Endothelial cell of umbilical vein (primary cell): ENCODE results near the gene ACOT7. TPM values are rescaled to one million over a fixed set of nuclear protein-coding genes. Genes with fewer than 3 reads are reported as not detected.
"Not testable (repeated sequence)": the region's sequence is repeated elsewhere in the genome, so short reads cannot be mapped to it uniquely, and the experiment has no call there.

Source experiments
- BruUV-seq: library from RNA; stranded (reverse); fragments of 400-500 nt; replicated peaks from 2 replicates; lab custom pipeline; 2021; lab: Mats Ljungman, UMichigan
- CTCF ChIA-PET: fragments of 300-600, 350-600 bp; sonication (Branson Sonifier 250); formaldehyde crosslinking; loops from one replicate; lab custom pipeline; 2021; ENCODE audit warnings: antibody characterized with exemption, inconsistent platforms; lab: Charles Lee
- POLR2A ChIA-PET: fragments of 300-600, 350-600 bp; sonication (Branson Sonifier 250); formaldehyde crosslinking; loops from one replicate; lab custom pipeline; 2021; ENCODE audit warnings: antibody characterized with exemption, inconsistent platforms; lab: Charles Lee
- DNase-seq: peaks from one replicate; pipeline ENCODE4 v3.0.0-alpha.2; 2011; ENCODE audit warnings: low read depth, low spot score
- FAIRE-seq: peaks from 2 replicates; lab custom pipeline; 2011; peaks lifted over from hg19 to GRCh38; lab: Jason Lieb, UNC
- H2AFZ ChIP-seq: 2 replicates; pipeline ENCODE4 v1.6.0; 2012; ENCODE audit warnings: low read depth, low read length, control low read depth, inconsistent platforms
- H3K27ac ChIP-seq: 2 replicates; pipeline ENCODE4 v1.5.1; 2011; ENCODE audit warnings: low read depth, mild to moderate bottlenecking, control low read depth, low read length, moderate library complexity; ENCODE audit not compliant: insufficient read depth
- H3K27me3 ChIP-seq, 2 experiments: 2 replicates each; pipeline versions ENCODE4 v1.6.0 to v1.6.1; 2011; ENCODE audit warnings: low read length in 2 of 2, mixed read lengths in 1 of 2; ENCODE audit not compliant: control insufficient read depth in 2 of 2, insufficient read depth in 2 of 2
- H3K36me3 ChIP-seq, 2 experiments: 2 replicates in 1 of 2; 3 replicates in 1 of 2; pipeline ENCODE4 v1.5.1; 2011; ENCODE audit warnings: low read length in 2 of 2, mild to moderate bottlenecking in 1 of 2, moderate library complexity in 1 of 2; ENCODE audit not compliant: control insufficient read depth in 2 of 2, insufficient read depth in 2 of 2; ENCODE audit errors: extremely low read depth in 1 of 2
- H3K4me1 ChIP-seq: 3 replicates; pipeline ENCODE4 v1.5.1; 2011; ENCODE audit warnings: mild to moderate bottlenecking, low read length; ENCODE audit not compliant: control insufficient read depth, insufficient read depth; ENCODE audit errors: extremely low read depth
- H3K4me2 ChIP-seq: 2 replicates; pipeline ENCODE4 v1.6.1; 2011; ENCODE audit warnings: low read length, control low read depth, mixed read lengths; ENCODE audit not compliant: insufficient read depth
- H3K4me3 ChIP-seq, 3 experiments: fragments of 200-600 bp in 1 of 3; sonication (generic), shearing (Covaris generic) in 1 of 3; replicated peaks in 1 of 3; 2 replicates each; pipeline ENCODE4 v1.5.1; 2011 to 2016; ENCODE audit warnings: control low read depth in 3 of 3, low read length in 3 of 3, mild to moderate bottlenecking in 2 of 3, inconsistent platforms in 1 of 3, low read depth in 1 of 3, moderate library complexity in 1 of 3; ENCODE audit not compliant: insufficient read depth in 1 of 3
- H3K79me2 ChIP-seq: 2 replicates; pipeline ENCODE4 v1.6.0; 2012; ENCODE audit warnings: low read length, inconsistent platforms; ENCODE audit not compliant: control insufficient read depth, insufficient read depth
- H3K9ac ChIP-seq: replicated peaks from 2 replicates; pipeline ENCODE3; 2011; ENCODE audit warnings: low read length, control low read depth; ENCODE audit not compliant: insufficient read depth; ENCODE audit errors: extremely low read depth
- H3K9me1 ChIP-seq: replicated peaks from 3 replicates; pipeline ENCODE4 v1.6.0; 2011; ENCODE audit warnings: mild to moderate bottlenecking, low read length; ENCODE audit not compliant: control insufficient read depth, insufficient read depth; ENCODE audit errors: extremely low read depth
- H3K9me3 ChIP-seq: replicated peaks from 2 replicates; pipeline ENCODE4 v1.5.1; 2012; ENCODE audit warnings: low read length, inconsistent platforms; ENCODE audit not compliant: control insufficient read depth, insufficient read depth
- H4K20me1 ChIP-seq: replicated peaks from 2 replicates; pipeline ENCODE3; 2011; ENCODE audit warnings: mild to moderate bottlenecking, low read length; ENCODE audit not compliant: control insufficient read depth, insufficient read depth; ENCODE audit errors: extremely low read depth
- CTCF ChIP-seq, 2 donors: IDR thresholded peaks; 1 replicate in 1 of 2; 2 replicates in 1 of 2; pipeline ENCODE4 v1.5.1; 2011; ENCODE audit warnings: low read length in 2 of 2, mild to moderate bottlenecking in 2 of 2, moderate library complexity in 2 of 2, control low read depth in 1 of 2, inconsistent platforms in 1 of 2, low read depth in 1 of 2; ENCODE audit not compliant: insufficient read depth in 1 of 2; ENCODE audit errors: extremely low read depth in 1 of 2
- EZH2 ChIP-seq: IDR thresholded peaks from 2 replicates; pipeline ENCODE4 v1.6.1; 2012; ENCODE audit warnings: borderline replicate concordance, low read depth, mild to moderate bottlenecking, moderate library complexity, low read length, inconsistent platforms; ENCODE audit not compliant: severe bottlenecking
- FOS ChIP-seq: IDR thresholded peaks from 2 replicates; pipeline ENCODE4 v1.6.1; 2011; ENCODE audit warnings: mild to moderate bottlenecking, low read length, moderate library complexity, borderline replicate concordance; ENCODE audit not compliant: insufficient read depth
- GATA2 ChIP-seq: IDR thresholded peaks from 2 replicates; pipeline ENCODE4 v1.7.0; 2011; ENCODE audit warnings: low read depth, mild to moderate bottlenecking, moderate library complexity, mixed read lengths, low read length; ENCODE audit not compliant: insufficient read length, insufficient read depth
- JUN ChIP-seq: IDR thresholded peaks from 2 replicates; pipeline ENCODE4 v1.6.1; 2011; ENCODE audit warnings: borderline replicate concordance, low read depth; ENCODE audit not compliant: insufficient read length, insufficient read depth
- MAX ChIP-seq: IDR thresholded peaks from 2 replicates; pipeline ENCODE4 v1.6.1; 2011; ENCODE audit not compliant: insufficient read depth, insufficient read length
- MYC ChIP-seq: IDR thresholded peaks from one replicate; pipeline ENCODE4 v1.6.1; 2011; ENCODE audit warnings: mild to moderate bottlenecking, low read depth, low read length
- POLR2A ChIP-seq: IDR thresholded peaks from 2 replicates; pipeline ENCODE4 v1.6.1; 2012; ENCODE audit warnings: low read depth, mild to moderate bottlenecking, control low read depth, low read length
- POLR2AphosphoS5 ChIP-seq: IDR thresholded peaks from 2 replicates; pipeline ENCODE4 v1.6.1; 2012; ENCODE audit warnings: low read depth, mild to moderate bottlenecking, control low read depth, low read length, moderate library complexity; ENCODE audit not compliant: insufficient read depth
- dilution Hi-C: fragments of 300-500 bp; cut with MboI; formaldehyde crosslinking; loops from one replicate; pipeline ENCODE4 v1.15.0; 2019; ENCODE audit warnings: low sequenced_read_pairs; ENCODE audit not compliant: extremely low pct_ligation_motif_present
- intact Hi-C: fragments of 100-400 bp; cut with micrococcal nuclease; formaldehyde crosslinking; loops from one replicate; pipeline ENCODE4 v1.10.0; 2022
- polyA plus RNA-seq, 4 experiments: library from polyadenylated mRNA; depleted of rRNA in 3 of 4; stranded (reverse) in 3 of 4; unstranded in 1 of 4; fragments of >200 nt; gene quantifications; 2 replicates each; pipeline versions ENCODE4 v1.2.1 to v1.2.3, GENCODE V29; 2011 to 2012; ENCODE audit warnings: missing spikeins in 1 of 4
- total RNA-seq: library from RNA; stranded (reverse); gene quantifications from 2 replicates; pipeline ENCODE4 v1.2.3, GENCODE V29; 2021

The ACOT7 gene
- total and polyA plus RNA-seq, 2 donors (not counting 3 experiments of a cell fraction or from before 2014, with no cell fraction given) = 69.4 to 105 TPM

- H4K20me1 ChIP-seq = no peaks in the 10 kb centered on the region
- H3K27ac ChIP-seq = no peak overlapping the region
- H3K4me3 ChIP-seq = no peak overlapping the region
- DNase-seq (no peak), FAIRE-seq (no peak)
- dilution Hi-C loops (no loop called here), intact Hi-C loops (no loop called here)
- no peak overlapping the region for H3K9ac ChIP-seq
- ChIA-PET CTCF (interaction anchor here (0.6 kb wide), 1 partner anchor 28 kb away, joined by 3 read pairs; no protein-coding TSS in a partner anchor), POLR2A (no interaction called here)
- H3K9me1 ChIP-seq = no peaks in the 10 kb centered on the region
- no peaks in the 10 kb centered on the region for H3K4me1 ChIP-seq
- no TSS peak for BruUV-seq
- H3K4me2 ChIP-seq = no peak overlapping the region
- TF ChIP-seq FOS (no peak), POLR2A (no peak), EZH2 (no peak), MYC (no peak), CTCF (IDR thresholded peaks at IDR 0.05; ENCODE audit: extremely low read depth in 1 of 2, insufficient read depth in 1 of 2, low read depth in 1 of 2, low read length in 2 of 2) (no peak), JUN (no peak), GATA2 (no peak), MAX (no peak), POLR2AphosphoS5 (no peak)
- H3K79me2 ChIP-seq = peaks cover 5% of the 10 kb centered on the region
- no peaks in the 10 kb centered on the region for H3K9me3 ChIP-seq
- no peaks in the 10 kb centered on the region for H3K36me3 ChIP-seq
- no peak overlapping the region for H2AFZ ChIP-seq
- no peaks in the 10 kb centered on the region for H3K27me3 ChIP-seq
Measured at GRCh38 chr1:6373961-6374720, 19.4 kb downstream of the ACOT7 start.

GRCh38 chr1:6372236-6372635, 21.3 kb downstream of the ACOT7 start:
- dilution Hi-C loops, H3K9me1 ChIP-seq: not testable (repeated sequence)

More at GRCh38 chr1:6372236-6372635, 21.3 kb downstream of the ACOT7 start:
- FAIRE-seq, H3K27ac ChIP-seq, intact Hi-C loops, H3K36me3 ChIP-seq, H4K20me1 ChIP-seq, BruUV-seq, H3K4me1 ChIP-seq, DNase-seq, H3K4me3 ChIP-seq, H3K9me3 ChIP-seq, H3K27me3 ChIP-seq, H3K79me2 ChIP-seq, H3K4me2 ChIP-seq, H2AFZ ChIP-seq, H3K9ac ChIP-seq, POLR2A ChIA-PET: not testable (repeated sequence)
- CTCF ChIA-PET = interaction anchor here (0.6 to 2.5 kb wide), 6 partner anchors 13 to 33 kb away, joined by 3 to 7 read pairs (median 3); no protein-coding TSS in a partner anchor
